ENCODE results near the gene TRIP13.

Gene TRIP13

DNA sequence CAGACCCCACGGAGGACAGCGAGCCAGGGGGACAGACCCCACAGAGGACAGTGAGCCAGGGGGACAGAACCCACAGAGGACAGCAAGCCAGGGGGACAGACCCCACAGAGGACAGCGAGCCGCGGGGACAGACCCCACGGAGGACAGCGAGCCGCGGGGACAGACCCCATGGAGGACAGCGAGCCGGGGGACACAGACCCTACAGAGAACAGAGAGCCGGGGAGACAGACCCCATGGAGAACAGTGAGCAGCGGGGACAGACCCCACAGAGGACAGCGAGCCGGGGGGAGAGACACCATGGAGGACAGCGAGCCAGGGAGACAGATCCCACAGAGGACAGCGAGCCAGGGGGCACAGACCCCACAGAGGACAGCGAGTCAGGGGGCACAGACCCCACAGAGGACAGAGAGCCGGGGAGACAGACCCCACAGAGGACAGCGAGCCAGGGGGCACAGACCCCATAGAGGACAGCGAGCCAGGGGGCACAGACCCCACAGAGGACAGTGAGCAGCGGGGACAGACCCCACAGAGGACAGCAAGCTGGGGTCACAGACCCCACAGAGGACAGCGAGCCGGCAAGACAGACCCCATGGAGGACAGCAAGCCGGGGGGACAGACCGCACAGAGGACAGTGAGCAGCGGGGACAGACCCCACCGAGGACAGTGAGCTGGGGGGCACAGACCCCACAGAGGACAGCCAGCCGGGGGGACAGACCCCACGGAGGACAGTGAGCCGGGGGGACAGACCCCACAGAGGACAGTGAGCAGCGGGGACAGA, 37.5 kb upstream of the TRIP13 start:
- no peak for DNase-seq (ENCODE audit: low read depth)

DNA sequence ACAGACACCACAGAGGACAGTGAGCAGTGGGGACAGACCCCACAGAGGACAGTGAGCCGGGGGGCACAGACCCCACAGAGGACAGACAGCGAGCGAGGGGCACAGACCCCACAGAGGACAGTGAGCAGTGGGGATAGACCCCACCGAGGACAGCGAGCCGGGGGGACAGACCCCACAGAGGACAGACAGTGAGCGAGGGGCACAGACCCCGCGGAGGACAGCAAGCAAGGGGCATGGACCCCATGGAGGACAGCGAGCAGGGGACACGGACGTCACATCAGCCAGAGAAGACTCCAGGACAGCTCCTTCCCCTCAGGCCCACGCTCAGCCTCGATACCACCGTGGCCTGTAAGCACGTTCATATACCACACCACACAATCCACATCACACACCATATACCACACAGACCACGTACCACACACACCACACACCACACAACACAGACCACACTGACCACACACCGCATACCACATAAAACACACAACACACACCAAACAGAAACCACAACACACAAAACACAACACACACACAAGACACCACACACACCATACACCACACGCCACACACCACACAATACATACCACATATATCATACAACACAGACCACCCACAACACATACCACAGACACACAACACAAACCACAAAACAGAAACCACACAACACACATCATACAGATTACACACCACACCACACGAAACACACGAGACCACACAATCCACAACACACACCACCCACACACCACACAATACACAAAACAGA, 36.7 kb upstream of the TRIP13 start:
- no peak for DNase-seq (ENCODE audit: low read depth)

DNA sequence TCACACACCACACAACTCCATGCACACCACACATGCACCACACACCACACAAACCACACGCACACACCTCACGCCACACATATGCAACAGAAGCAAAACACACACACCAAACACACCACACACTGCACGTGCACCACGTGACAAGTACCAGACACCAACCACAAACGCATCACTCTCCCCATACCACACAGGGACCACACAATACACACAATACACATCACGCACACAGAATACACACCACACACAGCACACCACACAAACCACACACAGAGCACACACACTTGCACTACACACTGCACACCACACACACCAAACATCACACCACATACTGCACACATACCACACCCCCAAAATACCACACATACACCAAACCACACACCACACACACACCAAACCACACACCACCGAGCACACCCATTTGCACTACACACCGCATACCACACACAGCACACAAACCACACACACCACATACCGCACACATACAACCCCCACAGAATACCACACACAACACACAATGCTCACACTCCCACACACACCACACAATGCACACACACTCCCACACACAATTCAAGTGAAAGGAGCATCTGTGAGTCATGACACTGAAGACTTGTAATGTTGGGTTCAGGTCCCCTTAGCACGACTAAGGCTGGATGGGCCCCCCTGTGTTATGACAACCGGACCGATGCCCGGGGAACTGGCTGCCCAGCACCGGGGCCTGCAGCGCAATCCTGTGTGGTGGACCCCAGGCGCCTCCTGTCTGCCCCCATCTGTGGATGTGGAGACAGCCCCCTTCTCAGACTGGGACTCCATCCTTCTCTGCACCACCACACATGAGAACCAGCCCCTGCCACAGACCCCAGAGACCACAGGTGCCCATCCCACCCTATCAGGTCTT, 35.9 kb upstream of the TRIP13 start:
- DNase-seq (ENCODE audit: low read depth), result no peak

DNA sequence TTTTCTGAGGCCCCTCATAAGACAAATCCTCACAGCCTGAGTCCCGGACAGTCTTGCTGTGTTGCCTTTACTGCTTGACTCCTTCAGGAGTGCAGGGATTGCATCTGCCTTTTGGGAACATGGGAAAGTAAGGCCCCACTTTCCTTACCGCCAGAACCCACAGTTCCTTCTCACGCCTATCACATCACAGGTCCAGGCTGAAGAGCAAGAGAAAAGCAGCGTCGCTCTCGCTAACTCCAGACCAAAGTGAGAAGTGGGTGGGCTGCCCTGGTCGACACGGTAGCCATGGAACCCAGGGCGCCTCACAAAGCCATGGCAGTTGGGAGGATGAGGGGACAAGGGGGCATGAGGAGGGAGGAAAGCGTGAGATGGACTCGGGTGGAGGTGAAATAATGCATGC, 34.0 kb upstream of the TRIP13 start:
- no peak for DNase-seq (ENCODE audit: low read depth)

DNA sequence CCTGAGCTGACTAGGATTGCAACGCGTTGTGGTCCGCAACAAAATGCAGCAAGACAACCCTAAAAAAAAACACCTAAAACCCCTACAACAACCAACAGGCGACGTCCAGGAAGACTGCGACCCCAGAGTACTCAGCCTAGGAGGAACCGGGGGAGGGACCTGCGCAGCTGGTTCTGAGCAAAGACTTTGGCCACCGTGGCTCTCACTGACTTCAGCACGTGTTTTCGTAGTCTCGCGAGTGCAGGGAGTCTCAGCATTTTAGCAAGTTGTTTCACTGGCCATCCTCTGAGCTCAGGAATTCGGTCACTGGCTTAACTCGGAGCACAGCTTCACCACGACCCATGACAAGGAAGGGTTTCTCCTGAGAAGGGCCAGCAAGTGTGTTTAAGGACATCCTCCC, 33.3 kb upstream of the TRIP13 start:
- DNase-seq (ENCODE audit: low read depth), result no peak

DNA sequence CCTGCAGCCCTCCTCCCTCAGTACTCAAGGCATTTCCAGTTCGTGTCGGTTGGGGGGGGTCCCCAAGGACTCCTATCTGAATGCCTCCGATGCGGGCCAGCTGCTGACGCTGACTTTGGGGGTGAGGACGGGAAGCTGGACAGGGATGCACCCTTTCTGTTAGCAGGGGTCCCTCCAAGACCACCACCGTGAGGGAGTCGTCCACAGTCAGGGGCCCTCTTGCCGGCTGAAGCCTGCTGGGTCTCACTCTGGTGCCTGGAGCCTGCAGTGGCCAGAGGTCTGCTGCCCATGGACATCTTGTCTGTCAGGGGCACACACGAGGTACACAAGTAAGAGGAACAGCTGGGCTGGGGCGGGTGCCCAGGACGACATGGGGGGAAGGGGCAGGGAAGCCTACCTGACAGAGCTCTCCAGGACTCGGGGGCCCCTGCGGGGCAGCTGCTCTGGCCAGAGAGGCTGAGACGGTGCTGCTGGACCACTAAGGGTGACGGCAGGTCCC, 32.8 kb upstream of the TRIP13 start:
- DNase-seq (ENCODE audit: low read depth), result no peak

DNA sequence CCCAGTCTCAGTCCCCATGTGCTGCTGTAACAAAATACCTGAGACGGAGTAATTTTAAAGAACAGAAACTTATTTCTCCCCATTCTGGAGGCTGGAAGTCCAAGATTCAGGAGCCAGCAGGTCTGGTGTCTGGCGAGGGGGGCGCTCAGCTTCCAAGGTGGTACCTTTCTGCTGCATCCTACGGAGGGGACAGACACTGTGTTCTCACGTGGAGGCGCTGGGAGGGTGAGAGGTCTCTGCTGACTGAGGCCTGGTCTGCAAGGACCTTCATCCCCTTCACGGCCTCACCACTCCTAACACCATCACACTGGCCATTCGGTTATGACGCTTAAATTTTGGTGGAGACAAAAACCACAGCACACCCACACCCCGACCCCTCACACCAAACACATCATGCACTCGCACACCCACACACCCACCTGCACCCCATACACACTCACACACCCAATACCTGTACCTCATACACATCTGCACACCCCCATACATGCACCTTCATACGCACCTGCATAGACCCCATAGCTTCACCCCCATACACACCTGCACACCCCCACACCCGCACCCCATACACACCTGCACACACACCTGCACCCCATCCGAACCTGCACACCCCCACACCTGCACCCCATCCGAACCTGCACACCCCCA, 32.1 kb upstream of the TRIP13 start:
- no peak for DNase-seq (ENCODE audit: low read depth)

DNA sequence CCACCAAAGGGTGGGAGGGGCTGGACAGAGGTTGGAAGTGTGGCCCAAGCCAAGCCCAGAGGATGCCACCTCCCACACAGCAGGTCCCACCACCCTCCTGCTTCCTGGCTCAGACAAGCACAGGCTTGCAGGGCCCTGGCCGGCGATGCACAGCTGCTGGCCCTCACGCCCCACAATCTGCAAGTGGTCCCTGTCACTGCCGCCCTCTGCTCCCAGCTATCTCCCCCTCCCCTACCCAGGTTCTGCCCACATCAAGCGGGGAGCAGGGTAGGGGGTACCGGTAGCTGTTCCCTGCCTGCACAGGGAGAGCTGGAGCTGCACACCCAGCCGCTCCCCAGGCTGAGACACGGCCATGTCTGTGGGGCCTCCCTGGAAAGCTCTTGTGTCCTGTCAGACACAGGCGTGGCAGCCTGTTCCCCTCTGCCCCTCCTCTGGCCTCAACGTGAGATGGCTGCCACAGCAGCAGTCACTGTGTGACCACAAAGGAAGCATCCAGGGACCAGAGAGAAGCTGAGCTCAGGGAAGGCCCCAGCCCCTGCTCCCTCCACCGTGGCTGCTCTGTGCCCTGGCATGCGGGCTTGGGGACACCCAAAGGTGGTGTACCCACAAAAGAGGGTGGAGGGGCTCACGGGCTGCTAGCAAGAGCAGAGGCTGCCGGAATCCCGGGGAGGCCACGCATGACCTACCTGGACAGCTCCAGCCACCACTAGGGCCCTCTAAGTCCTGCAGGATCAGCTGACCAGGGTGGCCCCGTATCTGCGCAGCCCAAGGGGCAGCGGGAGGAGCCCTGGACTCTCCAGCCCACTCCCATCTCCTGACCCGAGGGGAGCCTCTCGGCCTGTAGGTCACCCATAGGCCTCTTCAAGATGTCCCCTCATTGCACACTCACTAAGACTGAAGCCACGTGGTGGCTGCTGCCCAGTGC, 31.0 kb upstream of the TRIP13 start:
- no peak for DNase-seq (ENCODE audit: low read depth)

DNA sequence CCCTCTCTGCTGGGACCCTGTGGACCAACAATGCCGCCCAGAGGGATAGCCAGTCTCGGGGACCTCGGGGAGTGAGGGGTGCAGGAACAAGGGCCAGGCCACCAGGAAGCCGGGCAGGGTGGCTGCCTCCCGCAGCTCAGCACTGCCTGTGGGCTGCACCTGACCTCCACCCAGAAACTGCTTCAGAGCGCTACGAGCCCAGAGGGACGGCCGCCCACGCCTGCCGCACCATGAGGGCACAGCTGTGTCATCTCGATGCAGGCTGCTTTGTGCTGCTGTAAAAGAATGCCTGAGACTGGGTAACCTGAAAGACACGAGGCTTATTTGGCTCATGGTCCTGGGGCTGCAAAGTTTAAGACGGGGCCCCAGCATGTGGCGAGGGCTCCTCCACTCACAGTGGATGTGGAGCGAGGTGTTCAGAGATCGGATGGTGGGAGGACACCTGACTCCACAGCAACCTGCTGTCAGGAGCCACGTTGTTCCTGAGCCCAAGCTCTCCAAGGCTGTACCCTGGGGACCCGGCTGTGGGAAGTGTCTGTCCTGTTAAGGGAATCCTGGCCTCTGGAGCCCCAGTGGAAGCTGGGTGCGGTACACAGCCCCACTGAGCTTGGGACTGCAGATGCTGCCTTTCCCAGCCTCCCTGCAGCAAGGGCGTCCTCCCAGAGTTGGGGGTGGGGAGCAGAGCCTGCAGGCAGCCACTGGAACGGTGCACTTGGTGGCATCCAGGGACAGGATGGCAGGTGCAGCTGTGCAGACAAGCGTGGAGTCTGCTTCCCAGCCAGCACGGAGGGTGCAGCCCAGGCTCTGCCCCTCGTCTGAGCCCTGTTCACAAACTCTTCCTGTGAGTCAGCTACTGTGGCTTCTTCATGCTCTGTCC, 30.1 kb upstream of the TRIP13 start:
- DNase-seq (ENCODE audit: low read depth), result no peak

DNA sequence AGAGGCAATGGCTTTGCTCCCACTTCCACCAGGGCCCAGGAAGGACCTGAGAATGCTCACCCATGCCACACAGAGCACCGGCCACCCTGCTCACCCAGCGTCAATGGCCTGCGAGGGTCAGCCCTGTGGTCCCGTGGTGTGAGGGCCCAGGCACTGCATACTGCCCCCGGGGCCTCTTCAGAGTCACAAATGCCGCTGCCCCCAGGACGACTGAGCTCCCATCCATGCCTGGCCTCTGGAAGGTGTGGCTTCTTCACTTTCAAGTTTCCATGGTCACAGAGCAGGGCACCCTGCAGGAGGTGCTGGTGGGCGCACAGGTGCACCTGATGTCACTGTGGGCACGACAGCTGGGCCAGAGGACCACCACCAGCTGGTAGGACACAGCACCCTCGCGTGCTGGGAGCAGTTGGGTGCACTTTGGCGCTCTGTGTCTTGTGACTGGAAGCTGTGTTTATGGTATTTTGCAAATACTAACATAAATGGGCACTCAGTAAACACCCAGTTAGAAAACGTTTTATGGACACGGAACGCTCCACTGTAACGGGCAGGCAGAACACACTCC, 29.4 kb upstream of the TRIP13 start:
- DNase-seq (ENCODE audit: low read depth), result no peak

DNA sequence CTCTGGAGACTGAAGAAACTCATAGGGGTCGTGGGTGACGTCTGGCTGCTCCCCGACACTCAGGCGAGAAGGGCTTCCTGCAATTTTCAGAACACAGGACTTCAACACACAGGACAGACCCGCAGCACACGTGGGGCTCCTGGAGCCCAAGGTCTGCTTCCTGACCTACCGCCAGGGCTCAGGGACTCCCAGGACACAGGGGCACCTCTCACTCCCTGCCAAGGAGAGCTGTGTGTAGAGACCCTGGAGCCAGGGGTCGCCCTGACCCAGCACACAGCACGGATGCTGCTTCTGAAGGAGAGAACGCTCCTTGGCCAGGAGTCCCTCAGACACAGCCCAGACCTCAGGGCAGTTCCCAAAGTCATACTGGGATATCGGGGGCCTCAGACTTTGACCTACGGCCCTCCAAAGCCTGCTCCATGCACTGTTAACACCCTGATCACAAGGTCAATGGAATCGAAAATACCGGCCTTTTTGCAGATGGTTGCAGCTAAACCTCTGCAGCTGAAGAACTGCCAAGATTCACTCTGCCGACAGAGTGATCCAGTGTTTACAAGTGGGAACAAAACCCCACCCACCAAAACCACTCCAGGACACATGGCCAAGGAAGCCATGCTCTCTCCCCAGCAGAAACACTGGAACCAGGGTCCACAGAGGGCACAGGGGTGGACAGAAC, 28.1 kb upstream of the TRIP13 start:
- no peak for DNase-seq (ENCODE audit: low read depth)

DNA sequence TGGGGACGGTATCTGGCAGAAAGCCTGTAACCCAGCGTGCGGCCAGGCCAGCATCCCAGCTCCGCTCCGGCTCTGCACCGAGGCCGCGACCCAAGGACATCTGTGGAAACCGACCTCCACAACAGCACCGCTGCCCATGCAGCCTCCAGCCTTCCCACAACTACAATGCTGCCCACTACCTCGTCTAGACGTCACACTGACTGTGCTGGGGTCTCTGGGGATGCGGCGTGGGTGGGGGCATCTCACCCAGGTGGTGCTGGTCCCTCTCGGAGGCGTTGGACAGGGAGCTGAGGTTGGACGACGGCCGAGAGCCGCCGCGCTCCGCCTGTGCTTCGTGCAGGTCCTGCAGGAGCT, 27.5 kb upstream of the TRIP13 start:
- DNase-seq (ENCODE audit: low read depth), result no peak

DNA sequence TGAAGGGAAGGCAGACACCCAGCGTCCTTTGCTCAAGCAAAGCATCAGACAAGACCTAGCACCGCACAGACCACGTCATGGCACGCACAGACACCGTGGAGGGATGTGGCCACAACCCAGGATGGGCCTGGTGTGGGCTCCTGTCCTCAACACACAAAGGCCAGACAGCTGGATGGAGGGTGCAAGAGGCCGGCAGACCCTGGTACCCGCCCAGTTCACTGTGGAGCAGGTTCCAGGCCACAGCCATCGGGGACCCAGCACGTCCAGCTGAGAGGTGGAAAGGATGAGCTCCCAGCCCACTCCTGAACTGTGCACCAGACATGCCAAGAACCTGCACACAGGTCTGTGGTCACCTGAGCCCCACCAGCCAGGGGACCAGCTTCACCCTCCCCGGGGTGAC, 26.9 kb upstream of the TRIP13 start:
- DNase-seq (ENCODE audit: low read depth), result no peak

DNA sequence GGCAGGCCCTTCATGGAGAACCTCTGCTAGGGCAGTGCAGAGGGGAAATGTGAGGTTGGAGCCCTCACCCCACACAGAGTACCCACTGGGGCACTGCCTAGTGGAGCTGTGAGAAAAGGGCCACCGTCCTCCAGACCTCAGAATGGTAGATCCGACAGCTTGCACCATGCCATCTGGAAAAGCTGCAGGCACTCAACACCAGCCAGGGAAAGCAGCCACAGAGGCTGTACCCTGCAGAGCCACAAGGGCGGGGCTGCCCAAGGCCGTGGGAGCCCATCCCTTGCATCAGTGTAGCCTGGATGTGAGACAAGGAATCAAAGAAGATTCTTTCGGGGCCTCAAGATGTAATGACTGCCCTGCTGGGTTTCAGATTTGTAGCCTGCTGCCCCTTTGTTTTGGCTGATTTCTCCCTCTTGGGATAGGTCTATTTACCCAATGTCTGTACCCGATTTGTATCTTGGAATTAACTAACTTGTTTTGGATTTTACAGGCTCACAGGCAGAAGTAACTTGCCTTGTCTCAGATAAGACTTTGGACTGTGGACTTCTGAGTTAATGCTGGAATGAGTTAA, 25.3 kb upstream of the TRIP13 start:
- no peak for DNase-seq (ENCODE audit: low read depth)

DNA sequence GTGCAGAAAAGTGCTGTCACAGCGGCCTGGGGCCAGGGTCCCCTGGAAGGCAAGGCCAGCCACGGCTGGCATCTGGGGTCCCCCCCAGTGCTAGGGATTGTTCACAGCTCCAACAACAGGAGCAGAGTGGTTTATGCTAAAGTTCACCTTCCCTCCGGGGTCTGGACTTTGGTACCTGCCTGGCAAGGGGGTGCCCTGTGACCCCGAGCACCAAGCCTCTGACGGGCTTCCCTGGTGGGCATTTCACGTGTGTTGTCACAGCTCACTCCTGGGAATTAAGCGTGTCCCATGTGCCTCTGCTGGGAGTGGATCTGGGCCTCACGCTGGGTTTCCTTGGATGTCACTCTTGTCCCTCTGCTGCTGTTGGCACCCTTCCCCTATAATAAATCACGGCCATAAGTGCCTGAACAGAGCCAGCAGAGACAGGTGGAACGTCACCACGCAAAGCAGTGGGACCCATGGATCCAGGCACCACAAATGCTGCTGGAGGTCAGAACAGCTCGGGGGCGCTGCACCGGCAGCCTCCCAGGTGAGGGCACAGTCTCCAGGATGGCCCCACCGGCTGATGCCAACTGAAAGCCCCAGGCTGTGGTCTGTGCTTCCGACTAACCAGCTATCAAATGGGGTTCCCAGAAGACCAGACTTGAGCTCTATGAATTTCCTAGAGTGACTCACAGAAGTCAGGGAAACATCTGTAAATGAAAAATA, 24.1 kb upstream of the TRIP13 start:
- no peak for DNase-seq (ENCODE audit: low read depth)

DNA sequence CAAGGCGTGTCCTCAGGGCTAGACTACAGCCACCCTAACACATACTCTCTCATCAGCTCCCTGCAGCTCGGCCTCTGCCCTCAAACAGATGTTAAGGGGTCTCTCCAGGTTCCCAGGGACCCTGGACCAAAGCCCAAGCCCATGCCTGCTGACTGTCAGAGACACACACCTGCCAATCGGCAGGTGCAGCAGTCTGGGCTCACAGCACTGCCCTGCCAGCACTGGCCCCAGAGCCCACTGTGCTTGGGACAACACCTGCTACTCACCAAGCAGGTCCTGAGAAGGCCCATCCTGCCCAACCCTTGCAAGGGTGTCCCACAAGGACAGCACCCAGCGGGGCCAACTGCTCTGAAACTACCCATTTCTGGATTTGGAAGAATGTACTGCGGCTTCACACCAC, 21.7 kb upstream of the TRIP13 start:
- no peak for DNase-seq (ENCODE audit: low read depth)

DNA sequence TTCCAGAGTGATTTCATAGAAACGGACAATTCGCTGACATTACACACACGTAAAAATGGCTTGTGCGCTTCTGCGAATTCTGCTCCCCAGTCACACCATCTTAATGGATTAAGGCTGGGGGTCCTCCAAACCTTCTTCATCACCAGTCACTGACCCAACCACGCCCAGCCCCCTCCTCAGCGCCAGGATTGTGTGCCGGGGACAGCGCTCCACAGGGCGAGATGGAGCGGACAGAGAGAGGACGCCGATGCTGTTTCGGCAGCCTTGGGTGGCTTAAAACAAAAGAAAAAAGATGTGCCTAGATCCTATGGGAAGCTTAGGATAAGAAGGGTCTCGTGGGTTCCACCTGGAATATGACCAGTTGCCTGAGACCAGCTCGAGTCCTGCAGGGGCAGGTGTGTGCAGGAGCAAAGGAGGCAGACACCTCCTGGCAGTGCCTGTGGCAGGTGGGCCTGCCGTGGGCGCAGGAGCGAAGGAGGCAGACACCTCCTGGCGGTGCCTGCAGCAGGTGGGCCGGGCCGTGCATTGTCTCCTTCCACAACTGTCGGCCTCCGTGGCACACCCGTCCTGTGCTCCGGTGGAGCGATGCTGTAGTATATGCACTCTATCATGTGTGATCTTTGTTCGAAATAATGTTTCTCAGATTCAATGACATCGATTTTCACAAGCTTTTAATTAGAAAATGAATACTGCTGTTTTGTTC, 20.9 kb upstream of the TRIP13 start:
- DNase-seq (ENCODE audit: low read depth), result no peak
